DMS 273 treated with DMSO at 0.1 percent for 48 hours (cell line): ENCODE results near the gene MAST3.
"Not testable (repeated sequence)": the region's sequence is repeated elsewhere in the genome, so short reads cannot be mapped to it uniquely, and the experiment has no call there.

Source experiments
- DNase-seq: peaks from one replicate; lab custom pipeline; 2025; lab: John Stamatoyannopoulos, UW

MAST3 gene

DNA sequence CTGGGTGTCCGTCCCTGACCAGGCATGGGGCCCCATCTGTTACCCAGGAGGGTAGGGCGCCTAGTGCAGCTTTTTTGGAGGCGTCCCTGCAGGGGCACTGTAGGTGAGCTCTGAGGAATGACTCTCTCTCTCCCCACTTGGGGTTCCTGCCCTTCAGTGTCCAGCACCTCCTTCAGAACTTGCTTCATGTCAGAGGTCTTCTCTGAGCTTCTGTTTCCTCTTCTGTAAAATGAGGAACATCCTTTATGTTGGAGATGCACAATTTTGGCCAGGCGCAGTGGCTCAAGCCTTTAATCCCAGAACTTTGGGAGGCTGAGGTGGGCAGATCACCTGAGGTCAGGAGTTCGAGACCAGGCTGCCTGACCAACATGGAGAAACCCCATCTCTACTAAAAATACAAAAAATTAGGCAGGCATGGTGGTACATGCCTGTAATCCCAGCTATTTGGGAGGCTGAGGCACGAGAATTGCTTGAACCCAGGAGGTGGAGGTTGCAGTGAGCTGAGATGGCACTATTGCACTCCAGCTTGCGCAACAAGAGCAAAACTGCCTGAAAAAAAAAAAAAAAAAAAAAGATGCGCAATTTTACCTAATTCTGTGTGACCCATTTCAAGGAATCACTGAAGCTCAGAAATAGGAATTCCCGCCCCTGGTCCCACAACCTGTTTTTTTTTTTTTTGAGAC lies 40.2 kb downstream of the MAST3 start:
- no peak for DNase-seq

DNA sequence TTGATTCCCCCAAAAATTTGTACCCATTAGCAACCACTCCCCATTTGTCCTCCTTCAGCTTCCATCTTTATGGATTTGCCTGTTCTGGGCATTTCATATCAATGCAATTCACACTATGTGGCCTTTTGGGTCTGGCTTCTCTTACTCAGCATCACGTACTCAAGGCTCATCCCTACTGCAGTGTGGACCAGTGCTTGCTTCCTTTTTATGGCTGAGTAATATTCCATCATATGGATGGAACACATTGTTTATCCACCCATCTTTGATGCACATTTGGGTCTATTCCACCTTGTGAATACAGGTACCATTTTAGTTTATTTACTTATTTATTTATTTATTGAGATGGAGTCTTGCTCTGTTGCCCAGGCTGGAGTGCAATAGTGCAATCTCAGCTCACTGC lies 42.9 kb downstream of the MAST3 start:
- no peak for DNase-seq

DNA sequence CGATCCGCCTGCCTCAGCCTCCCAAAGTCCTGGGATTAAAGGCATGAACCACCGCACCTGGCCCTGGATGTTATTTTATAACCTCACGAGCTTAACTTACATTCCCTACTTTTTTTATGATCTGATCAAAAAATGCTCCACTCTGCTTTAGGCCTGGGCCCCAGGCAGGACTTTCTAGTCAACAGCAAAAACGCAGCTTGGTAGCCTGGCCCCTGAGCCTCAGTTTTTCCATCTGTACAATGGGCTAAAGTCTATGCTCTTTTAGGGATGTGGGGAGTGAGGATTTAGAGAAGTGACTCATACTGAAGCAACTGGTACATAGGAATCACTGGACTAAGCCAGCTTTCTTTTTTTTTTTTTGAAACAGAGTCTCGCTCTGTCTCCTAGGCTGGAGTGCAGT lies 43.5 kb downstream of the MAST3 start:
- no peak for DNase-seq

DNA sequence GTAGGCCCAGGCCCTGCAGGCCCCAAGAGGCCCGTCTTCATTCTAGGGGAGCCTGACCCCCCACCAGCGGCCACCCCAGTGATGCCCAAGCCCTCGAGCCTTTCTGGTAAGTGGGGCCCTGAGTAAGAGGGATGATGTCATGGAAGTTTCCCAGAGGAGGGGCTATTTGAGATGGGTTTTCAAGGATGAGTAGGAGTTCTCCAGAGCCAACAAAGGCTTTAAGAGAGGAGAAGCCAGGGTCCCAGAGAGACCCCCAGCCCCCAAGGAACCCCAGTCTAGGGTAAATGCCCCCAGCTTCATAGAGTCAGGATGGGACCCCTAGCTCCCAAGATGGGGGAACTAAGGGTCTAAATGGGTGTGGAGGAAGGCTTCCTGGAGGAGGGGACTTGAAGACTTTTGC lies 46.3 kb downstream of the MAST3 start:
- no peak for DNase-seq

DNA sequence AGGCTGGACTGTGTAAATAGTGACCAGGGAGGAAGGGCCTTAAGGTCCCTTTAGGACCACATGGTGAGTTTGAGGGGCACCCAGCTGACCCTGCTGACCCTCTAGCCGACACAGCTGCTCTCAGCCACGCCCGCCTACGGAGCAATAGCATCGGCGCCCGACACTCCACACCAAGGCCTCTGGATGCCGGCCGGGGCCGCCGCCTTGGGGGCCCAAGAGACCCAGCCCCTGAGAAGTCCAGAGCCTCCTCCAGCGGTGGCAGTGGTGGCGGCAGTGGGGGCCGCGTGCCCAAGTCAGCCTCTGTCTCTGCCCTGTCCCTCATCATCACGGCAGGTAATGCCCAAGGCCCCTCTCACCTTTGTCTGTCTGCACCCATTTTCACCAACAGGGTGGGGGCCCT lies 46.8 kb downstream of the MAST3 start:
- DNase-seq = no peak

DNA sequence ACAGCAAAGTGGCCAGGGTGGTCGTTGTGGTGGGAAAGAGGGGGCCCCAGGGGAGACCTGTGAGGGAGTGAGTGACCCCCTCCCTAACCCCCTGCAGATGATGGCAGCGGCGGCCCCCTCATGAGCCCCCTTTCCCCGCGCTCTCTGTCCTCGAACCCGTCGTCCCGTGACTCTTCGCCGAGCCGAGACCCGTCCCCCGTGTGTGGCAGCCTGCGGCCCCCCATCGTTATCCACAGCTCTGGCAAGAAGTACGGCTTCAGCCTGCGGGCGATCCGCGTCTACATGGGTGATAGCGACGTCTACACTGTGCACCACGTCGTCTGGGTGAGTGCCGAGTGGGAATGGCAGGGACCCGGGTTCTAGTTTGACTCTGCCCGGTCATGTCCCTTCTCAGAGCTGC lies 47.3 kb downstream of the MAST3 start:
- no peak for DNase-seq

DNA sequence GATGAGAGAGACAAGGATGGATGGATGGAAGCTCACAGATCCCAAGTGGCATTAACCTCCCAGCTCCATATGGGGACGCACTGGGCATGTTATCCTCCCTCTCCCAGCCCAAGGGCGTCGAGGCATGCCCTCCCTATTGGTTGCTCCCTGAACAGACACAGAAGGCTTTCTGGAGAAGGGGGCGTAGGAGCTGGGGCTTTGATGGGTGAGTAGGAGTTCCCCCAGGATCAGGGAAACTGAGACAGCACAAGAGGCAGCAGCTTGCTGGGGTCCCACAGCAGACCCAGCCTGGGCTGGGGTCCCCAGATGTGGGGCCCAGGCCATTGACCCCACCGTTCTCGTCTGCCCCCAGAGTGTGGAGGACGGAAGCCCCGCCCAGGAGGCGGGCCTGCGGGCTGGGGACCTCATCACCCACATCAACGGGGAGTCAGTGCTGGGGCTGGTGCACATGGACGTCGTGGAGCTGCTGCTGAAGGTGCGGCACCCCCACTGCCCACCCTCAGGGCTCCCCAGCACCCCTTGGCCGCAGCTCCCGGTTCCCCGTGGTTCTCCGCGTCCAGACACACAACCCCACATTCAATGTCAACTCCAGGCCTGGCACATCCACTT lies 47.9 kb downstream of the MAST3 start:
- no peak for DNase-seq

DNA sequence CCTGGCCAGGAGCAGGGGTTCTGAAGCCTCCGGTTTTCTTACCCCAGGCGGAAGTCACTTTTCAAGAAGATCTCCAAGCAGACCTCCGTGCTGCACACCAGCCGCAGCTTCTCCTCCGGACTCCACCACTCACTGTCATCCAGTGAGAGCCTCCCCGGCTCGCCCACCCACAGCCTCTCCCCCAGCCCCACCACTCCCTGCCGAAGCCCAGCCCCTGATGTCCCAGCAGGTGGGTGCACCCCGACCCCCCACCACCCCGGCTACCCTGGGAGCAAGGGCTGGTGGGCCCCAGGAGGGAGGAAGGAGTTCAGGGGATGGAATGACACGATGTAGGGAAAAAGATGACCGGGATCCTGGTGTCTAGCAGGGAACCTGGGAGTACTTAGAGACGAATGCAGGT lies 49.8 kb downstream of the MAST3 start:
- no peak for DNase-seq

DNA sequence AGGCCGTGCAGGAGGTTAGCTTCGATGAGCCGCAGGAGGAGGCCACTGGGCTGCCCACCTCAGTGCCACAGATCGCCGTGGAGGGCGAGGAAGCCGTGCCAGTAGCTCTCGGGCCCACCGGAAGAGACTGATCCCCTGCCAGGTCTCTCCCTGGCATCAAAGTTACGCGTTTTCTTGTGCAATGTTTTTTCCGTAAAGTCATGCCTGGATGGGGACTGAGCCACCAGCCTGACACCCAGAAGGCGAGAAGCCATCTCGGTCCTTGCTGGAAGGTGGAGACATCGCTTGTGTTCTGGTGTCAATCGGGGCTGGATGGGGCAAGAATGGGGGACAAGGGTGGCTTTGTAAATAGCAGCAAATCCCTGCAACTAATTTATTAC lies 52.0 kb downstream of the MAST3 start:
- no peak for DNase-seq

DNA sequence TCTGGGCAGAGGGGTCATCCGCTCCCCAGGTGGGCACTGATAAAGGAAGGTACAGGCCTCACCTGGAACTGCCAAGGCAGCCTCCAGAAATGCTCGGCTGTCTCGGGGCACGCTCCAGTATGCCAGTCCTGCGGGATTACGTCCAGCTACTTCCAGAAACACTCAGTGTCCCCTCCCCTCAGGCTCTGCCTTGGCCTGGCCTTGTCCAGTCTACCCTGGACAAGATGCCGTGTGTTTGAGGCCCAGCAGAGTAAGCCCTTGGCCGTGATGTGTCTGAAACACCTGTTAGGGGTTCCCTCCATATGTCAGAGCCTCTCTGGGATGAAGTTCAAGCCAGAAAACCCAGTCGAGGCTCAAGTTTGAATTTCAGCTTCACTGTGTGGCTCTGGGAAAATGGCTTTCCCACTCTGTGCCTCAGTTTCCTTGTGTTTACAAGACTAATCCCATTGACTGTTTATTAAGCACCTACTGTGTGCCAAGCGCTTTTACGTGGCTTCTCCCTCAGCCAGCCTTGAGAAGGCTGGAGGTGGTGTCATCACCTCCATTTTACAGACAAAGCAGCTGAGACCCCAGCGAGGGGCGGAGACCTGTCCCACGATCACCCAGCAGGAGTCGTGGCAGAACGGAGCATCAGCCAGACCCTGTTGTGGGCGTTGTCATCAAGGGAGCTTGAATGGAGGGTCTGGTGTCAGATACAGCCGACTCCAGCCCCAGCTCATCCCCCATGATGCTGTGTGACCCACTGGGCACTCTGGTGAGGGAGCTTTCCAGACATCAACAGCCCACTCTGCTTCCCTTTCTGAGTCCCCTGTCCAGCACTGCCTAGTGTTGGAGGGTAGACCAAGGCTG lies 53.4 kb downstream of the MAST3 start:
- no peak for DNase-seq

DNA sequence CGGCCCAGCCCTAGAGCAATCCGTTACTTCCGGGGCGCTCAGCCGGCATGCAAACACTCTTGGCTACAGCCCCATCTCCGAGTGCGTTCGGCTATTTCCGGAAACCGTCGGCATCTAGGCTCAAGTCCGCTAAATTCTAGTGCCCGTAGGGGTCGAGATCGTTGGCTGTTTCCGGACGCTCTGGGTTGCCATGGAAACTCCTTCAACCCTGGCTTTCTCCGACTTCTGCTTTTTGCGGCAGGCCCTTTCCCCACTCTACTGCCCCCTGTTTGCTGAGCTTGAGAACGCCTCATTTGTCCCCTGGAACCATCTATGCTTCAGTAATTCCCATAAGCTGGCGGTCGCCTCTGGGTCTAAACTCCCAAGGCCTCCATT lies 54.9 kb downstream of the MAST3 start:
- peak; percentile 98 for DNase-seq

DNA sequence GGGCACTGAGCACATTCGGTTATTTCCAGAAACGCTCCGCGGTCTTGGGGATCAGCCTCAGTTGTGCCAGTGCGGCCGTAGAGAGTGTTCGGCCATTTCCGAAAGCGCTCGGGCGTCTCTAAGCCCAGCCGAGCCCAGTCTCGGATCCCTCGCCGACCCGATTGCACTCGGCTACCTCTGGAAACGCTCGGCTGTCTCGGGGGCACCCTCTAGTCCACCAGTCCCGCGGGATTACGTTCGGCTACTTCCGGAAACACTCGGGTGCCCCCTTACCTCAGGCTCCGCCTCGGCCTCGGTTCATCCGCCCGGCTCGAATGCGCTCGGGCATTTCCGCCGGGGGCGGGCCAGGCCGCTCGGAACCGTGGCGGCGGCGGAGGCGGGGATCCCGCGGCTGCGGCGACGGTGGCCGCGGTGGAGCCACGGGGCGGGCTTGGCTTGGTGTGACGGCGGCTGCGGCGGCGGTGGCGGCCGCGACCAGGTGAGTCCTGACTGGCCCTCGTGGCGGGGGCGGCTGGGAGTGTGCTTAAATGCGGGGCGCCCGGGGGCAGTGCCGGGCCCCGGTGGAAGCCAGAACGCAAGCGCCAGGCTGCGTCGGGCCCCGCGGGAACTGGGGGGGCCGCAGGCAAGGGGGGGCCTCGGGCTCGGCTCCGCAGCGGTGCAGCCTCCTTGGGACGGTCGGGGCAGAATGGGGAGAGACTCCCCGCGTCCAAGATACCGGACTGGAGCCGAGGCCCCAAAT lies 55.4 kb downstream of the MAST3 start, which contains the start of gene PIK3R2:
Gene PIK3R2, plus strand, starts transcription at position 347 of the 739 bp plus-strand sequence. CDS start 2,717 bp downstream, outside the sequence.
- peak; percentile 96 for DNase-seq

DNA sequence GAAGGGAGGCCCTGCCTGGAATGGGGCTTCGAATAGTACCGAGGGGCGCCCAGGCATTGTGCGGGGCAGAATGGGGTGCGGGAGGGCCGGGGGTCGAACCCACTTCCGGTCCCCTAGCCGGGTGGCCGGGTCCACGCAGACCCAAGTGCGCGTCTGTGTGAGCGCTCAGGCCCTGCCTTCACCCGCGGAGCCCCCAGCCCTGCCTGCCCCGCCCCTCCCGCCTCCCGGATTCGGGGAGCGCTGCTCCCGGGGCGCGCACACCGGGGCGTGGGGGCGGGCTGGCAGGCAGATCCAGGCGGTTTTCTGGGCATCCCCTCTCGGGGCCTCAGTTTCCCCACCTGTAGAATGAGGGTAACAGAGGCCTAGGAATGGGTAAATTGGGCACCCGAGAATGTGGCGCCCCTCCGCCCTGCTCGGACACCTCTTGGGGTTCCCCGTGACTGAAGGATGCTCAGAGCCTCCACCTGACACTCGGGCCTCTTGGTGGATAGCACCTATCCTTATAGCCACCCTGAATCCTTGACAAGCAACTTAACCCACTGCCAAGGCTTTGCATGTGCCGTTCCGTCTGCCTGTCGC lies 56.1 kb downstream of the MAST3 start:
- no peak for DNase-seq

DNA sequence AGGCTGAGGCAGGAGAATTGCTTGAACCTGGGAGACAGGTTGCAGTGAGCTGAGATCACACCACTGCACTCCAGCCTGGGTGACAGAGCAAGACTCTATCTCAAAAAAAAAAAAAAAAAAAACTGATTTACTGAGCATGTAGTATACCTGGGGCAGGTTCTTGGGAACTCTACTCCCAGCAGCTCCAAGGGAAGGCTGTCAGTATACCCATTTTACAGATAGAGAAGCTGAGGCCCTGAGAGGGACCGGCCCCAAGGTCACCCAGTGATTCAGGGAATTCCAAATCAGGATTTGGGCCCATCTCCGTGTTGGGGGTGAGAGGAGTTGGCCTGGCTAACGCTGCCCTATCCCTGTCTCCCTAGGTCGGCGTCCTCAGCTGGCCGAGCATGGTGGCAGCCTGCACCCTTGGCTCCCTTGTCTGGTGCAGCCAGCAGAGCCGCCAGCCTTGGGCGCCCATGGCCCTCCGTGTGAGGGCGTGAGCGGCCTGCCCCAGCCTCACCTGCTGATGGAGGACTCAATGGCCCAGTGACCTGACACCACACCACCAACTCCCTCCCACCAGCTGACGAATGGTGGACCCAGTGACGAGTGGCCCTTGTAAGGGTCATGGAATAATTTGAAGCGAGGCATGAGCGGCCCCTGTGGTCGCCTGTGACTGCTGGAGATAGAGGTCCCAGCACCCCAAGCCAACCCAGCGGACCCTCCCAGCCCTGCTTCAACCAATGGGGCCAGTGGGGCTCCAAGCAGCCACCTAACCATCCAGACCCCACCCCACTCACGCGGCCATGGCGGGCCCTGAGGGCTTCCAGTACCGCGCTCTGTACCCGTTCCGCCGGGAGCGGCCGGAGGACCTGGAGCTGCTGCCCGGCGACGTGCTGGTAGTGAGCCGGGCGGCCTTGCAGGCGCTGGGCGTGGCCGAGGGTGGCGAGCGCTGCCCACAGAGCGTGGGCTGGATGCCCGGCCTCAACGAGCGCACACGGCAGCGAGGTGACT lies 57.8 kb downstream of the MAST3 start:
- DNase-seq = no peak

DNA sequence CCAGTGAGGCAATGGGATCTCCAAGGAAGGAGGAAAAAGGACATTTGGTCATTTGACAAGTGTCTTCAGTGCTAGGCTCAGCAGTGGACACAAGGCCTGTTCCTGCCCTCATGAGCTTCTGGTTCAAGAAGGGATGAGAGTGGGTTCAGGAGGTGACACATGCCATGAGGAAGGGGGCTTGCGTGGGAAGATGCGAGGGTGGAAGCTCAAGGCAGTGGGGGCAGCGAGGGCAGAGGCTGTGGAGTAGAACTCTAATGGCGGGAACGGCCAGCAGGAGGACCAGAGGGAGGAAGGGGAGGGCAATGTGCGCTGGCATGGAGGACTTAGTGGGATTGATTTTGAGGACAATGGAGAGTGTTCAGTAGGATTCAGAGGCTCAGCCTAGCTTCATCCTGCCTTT lies 58.7 kb downstream of the MAST3 start:
- DNase-seq = no peak

DNA sequence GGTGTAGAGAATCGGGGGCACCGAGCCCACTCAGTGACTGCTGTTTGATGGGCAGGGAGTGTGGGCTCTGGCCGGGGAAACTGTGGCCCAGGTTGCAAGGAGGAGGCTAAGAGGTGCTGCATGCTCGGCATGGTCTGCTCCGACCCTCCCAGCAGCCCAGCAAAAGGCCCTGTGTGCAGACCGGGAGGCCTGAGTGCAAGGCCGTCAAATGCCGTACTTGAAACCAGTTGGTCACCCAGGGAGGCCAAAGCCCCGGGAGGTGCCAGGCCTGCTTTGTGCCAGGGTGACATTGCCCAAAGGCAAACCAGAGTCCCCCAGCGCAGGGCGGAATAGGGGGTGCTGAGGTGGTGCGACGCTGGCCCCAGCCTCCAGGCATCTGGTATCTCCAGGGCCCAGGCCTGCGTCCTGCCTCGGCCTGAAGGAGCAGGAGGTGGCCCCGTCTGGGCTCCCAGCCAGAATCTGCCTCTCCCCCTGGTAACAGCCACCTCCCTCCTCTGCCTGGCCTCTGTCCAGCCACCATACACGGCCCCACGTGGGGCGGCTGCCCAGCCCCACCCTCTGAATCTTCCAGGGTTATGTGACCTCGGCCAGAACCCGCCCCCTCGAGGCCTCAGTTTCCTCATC lies 59.4 kb downstream of the MAST3 start:
- peak; percentile 96 for DNase-seq

DNA sequence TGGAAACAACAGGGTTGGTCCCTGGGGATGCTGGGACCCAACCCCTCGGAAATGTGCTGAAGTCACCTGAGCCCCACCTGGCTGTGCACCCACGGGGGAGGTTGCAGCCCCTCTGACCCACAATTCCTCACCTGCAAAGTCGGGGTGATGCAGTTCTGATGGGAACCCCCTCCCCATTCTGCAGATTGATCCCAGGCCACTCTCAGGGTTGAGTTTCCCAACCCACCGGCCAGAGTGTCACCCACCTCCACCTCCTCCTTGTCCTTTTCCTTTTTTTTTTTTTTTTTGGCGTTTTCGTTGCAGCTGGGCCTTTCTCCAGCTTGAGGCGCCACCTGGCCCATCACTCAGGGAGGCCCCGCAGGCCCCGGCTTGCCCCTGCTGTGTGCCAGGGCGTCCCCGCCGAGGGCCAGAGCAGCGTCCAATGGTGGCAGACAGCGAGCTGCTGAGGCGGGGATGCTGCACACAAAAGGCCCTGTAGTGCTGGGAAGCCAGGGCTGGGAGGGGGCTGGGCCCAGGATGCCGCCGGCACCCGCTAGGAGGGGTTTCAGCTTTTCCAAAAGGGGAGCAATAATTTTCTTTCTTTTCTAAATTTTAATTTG lies 60.0 kb downstream of the MAST3 start:
- DNase-seq = peak; percentile 90

DNA sequence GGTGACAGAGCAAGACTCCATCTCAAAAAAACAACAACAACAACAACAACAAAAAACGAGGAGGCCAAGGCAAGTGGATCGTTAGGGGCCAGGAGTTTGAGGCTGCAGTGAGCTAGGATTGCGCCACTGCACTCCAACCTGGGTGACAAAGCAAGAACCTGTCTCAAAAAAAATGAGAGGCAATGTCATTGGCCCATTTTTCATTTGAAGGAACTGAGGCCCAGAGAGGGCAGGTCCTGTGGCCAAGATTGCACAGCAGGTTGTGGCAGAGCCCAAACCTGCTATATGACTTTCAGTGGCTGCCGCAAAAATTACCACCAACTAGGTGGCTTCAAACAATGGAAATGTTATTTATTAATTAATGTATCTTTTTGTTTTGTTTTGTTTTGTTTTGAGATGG lies 60.9 kb downstream of the MAST3 start:
- DNase-seq = no peak

DNA sequence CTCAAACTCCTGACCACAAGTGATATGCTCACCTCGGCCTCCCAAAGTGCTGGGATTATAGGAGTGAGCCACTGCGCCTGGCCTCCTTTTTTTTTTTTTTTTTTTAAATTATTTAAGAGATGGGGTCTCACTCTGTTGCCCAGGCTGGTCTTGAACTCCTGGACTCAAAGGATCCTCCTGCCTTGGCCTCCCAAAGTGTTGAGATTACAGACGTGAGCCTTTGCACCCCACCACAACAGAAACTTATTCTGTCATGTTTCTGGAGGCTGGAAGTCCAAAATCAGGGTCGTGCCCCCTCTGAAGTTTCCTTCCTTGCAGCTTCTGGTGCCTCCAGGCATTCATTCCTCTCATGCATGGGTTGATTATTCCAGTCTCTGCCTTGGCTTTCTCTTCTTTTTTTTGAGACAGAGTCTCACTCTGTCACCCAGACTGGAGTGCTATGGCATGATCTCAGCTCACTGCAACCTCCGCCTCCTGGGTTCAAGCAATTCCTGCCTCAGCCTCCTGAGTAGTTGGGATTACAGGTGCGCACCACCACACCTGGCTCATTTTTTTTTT lies 61.6 kb downstream of the MAST3 start:
- DNase-seq = not testable (repeated sequence)

DNA sequence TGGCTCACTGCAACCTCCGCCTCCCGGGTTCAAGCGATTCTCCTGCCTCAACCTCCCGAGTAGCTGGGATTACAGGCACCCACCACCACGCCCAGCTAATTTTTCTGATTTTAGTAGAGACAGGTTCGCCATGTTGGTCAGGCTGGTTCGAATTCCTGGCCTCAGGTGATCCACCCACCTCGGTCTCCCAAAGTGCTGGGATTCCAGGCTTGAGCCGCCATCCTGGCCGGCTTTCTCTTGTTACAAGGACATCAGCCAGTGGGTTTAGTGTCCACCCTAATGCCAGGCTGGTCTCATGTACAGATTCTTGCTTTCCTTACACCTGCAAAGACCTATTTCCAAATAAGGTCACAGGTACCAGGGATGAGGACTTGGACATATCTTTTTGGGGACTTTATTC lies 62.2 kb downstream of the MAST3 start:
- no peak for DNase-seq
